MV-4-11 (cell line): ENCODE data around the gene CCL28.
A peak's percentile ranks its signal among the peaks of the same experiment; 100 is the strongest.
"Not testable (repeated sequence)": the region's sequence is repeated elsewhere in the genome, so short reads cannot be mapped to it uniquely, and the experiment has no call there.

Experiments
- DNase-seq: peaks from one replicate; lab custom pipeline; 2025; lab: John Stamatoyannopoulos, UW

CCL28 gene

GRCh38 chr5:43412156-43412555 is at the start of gene CCL28:
CCL28 (minus strand) TSS chr5:43412391; CDS start chr5:43412316, 75 bp downstream.
- DNase-seq, result no peak

GRCh38 chr5:43461066-43461465 is 48.9 kb upstream of the CCL28 start:
- no peak for DNase-seq

GRCh38 chr5:43456556-43456955 is 44.4 kb upstream of the CCL28 start:
- no peak for DNase-seq

- DNase-seq, result not testable (repeated sequence)
Observed at GRCh38 chr5:43441575-43441974, 29.4 kb upstream of the CCL28 start.

- DNase-seq, result peak; percentile 16
Observed at GRCh38 chr5:43437062-43437660, 25.0 kb upstream of the CCL28 start.

- DNase-seq, result no peak
Observed at GRCh38 chr5:43433382-43433781, 21.2 kb upstream of the CCL28 start.

- DNase-seq, result peak; percentile 84
Observed at GRCh38 chr5:43432486-43433375, 20.5 kb upstream of the CCL28 start.

- no peak for DNase-seq
Observed at GRCh38 chr5:43429706-43430105, 17.5 kb upstream of the CCL28 start.

- DNase-seq, result no peak
Observed at GRCh38 chr5:43429016-43429415, 16.8 kb upstream of the CCL28 start.

- no peak for DNase-seq
Observed at GRCh38 chr5:43427306-43427705, 15.1 kb upstream of the CCL28 start.

GRCh38 chr5:43425983-43426382 is 13.8 kb upstream of the CCL28 start:
- DNase-seq, result no peak

GRCh38 chr5:43423086-43423485 is 10.9 kb upstream of the CCL28 start:
- not testable (repeated sequence) for DNase-seq

GRCh38 chr5:43422143-43422542 is 10.0 kb upstream of the CCL28 start:
- no peak for DNase-seq

GRCh38 chr5:43421450-43422133 is 9.4 kb upstream of the CCL28 start:
- DNase-seq, result no peak

- no peak for DNase-seq
Observed at GRCh38 chr5:43420241-43420640, 8.1 kb upstream of the CCL28 start.

GRCh38 chr5:43418561-43418960 is 6.4 kb upstream of the CCL28 start:
- DNase-seq, result no peak

- no peak for DNase-seq
Observed at GRCh38 chr5:43416803-43417394, 4.7 kb upstream of the CCL28 start.

GRCh38 chr5:43415935-43416802 is 4.0 kb upstream of the CCL28 start:
- DNase-seq, result no peak

- no peak for DNase-seq
Observed at GRCh38 chr5:43413966-43414365, 1.8 kb upstream of the CCL28 start.

GRCh38 chr5:43412644-43413043 is 453 bp upstream of the CCL28 start:
- no peak for DNase-seq

- DNase-seq, result no peak
Observed at GRCh38 chr5:43411495-43411894, 696 bp downstream of the CCL28 start.
